Hepatocyte (in vitro differentiated cells): ENCODE data around the gene SOX21. TPM values are rescaled to one million over a fixed set of nuclear protein-coding genes. Genes with fewer than 3 reads are reported as not detected.

Source experiments
- DNase-seq: peaks from one replicate; pipeline ENCODE4 v3.0.0-alpha.2; 2016; ENCODE audit warnings: low spot score
- H2AFZ ChIP-seq: fragments of 200-600 bp; sonication (generic); 2 replicates; pipeline ENCODE4 v1.6.0; 2016; ENCODE audit warnings: antibody characterized with exemption, mild to moderate bottlenecking
- H3K27ac ChIP-seq: fragments of 200-600 bp; sonication (generic); 2 replicates; pipeline ENCODE4 v1.5.1; 2016; ENCODE audit warnings: mild to moderate bottlenecking
- H3K27me3 ChIP-seq: fragments of 200-600 bp; sonication (generic); 2 replicates; pipeline ENCODE4 v1.6.1; 2016
- H3K36me3 ChIP-seq: fragments of 200-600 bp; sonication (generic); replicated peaks from 2 replicates; pipeline ENCODE4 v1.5.1; 2016; ENCODE audit warnings: low read depth; ENCODE audit not compliant: insufficient read depth
- H3K4me1 ChIP-seq: fragments of 200-600 bp; sonication (generic); 2 replicates; pipeline ENCODE4 v1.5.1; 2016; ENCODE audit warnings: mild to moderate bottlenecking, moderate library complexity; ENCODE audit not compliant: insufficient read depth
- H3K4me2 ChIP-seq: fragments of 200-600 bp; sonication (generic); 2 replicates; pipeline ENCODE4 v1.6.0; 2016
- H3K4me3 ChIP-seq: fragments of 200-600 bp; sonication (generic); 2 replicates; pipeline ENCODE4 v1.5.1; 2016; ENCODE audit warnings: mild to moderate bottlenecking
- H3K79me2 ChIP-seq: fragments of 200-600 bp; sonication (generic); 2 replicates; pipeline ENCODE4 v1.6.0; 2017; ENCODE audit warnings: mild to moderate bottlenecking
- H3K9me2 ChIP-seq: fragments of 200-600 bp; sonication (generic); replicated peaks from 2 replicates; pipeline ENCODE4 v1.6.0; 2017; ENCODE audit warnings: mild to moderate bottlenecking; ENCODE audit not compliant: insufficient read depth
- H3K9me3 ChIP-seq: fragments of 200-600 bp; sonication (generic); 2 replicates; pipeline ENCODE4 v1.5.1; 2016; ENCODE audit warnings: low read depth, mild to moderate bottlenecking
- H4K20me1 ChIP-seq: fragments of 200-600 bp; sonication (generic); 2 replicates; pipeline ENCODE4 v1.6.0; 2016; ENCODE audit warnings: mild to moderate bottlenecking; ENCODE audit not compliant: insufficient read depth, poor library complexity, severe bottlenecking
- CTCF ChIP-seq: fragments of 200-600 bp; sonication (generic); IDR thresholded peaks from 2 replicates; pipeline ENCODE4 v1.5.1; 2016; ENCODE audit warnings: antibody characterized with exemption, mild to moderate bottlenecking; ENCODE audit not compliant: poor library complexity
- EZH2 ChIP-seq: fragments of 200-600 bp; sonication (generic); IDR thresholded peaks from 2 replicates; pipeline ENCODE4 v1.6.1; 2016; ENCODE audit warnings: antibody characterized with exemption, mild to moderate bottlenecking, borderline replicate concordance
- EZH2phosphoT487 ChIP-seq: fragments of 200-600 bp; sonication (generic); IDR thresholded peaks from one replicate; pipeline ENCODE4 v1.6.1; 2018; ENCODE audit warnings: antibody characterized with exemption, mild to moderate bottlenecking, low read depth, moderate library complexity; ENCODE audit not compliant: unreplicated experiment, severe bottlenecking
- WGBS: methylation state at CpG from one replicate; pipeline ENCODE4 v1.1.6; 2016; ENCODE audit warnings: low lambda C conversion rate; ENCODE audit errors: missing lambda C conversion rate; 5-methylcytosine and 5-hydroxymethylcytosine counted together
- polyA plus RNA-seq: library from polyadenylated mRNA; unstranded; fragments of >200 nt; fragmentation: Nextera tagmentation; extraction: Ambion mirVana; gene quantifications from 2 replicates; pipeline ENCODE4 v1.2.1, GENCODE V29; 2016
- total RNA-seq: library from RNA; depleted of rRNA; stranded (reverse); fragments of >200 nt; gene quantifications from 2 replicates; pipeline ENCODE4 v1.2.3, GENCODE V29; 2014

Gene SOX21
- total and polyA plus RNA-seq, 2 experiments from 2014 or later, result 0.65 to 0.90 TPM

DNA sequence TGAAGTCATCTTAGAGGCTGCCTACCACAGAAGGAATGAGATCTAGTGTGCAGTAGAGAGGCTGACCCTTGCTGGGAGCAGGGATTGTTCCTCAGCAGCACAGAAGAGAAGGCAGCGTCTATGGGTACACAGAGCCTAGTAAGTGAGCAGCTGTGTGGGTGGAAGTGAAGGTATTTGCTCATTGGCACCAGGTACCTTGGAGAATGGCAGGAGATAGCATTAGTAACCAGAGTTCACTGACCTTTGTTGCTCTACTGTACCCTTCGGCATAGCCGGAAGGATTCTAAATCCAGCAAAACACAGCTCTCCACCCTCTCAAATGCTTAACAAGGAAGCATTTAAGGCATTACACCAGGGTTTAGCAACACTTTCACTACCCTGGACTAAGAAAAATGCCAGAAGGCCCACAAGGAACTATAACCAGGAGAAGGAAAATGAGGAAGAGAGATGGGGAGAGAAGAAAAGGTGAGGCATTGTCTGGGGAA lies 12.3 kb downstream of the SOX21 start:
- no peak overlapping the region for H2AFZ ChIP-seq
- H3K4me1 ChIP-seq, result no peaks in the 10 kb centered on the region
- no peaks in the 10 kb centered on the region for H4K20me1 ChIP-seq
- H3K36me3 ChIP-seq, result no peaks in the 10 kb centered on the region
- no peak overlapping the region for H3K4me3 ChIP-seq
- peaks cover 85% of the 10 kb centered on the region for H3K27me3 ChIP-seq
- no peaks in the 10 kb centered on the region for H3K79me2 ChIP-seq
- WGBS, result 70% methylated on average over 3 of the region's 3 CpGs
- no peak overlapping the region for H3K27ac ChIP-seq
- H3K9me3 ChIP-seq, result no peaks in the 10 kb centered on the region
- H3K9me2 ChIP-seq, result no peaks in the 10 kb centered on the region
- H3K4me2 ChIP-seq, result no peak overlapping the region
- no peak for TF ChIP-seq EZH2phosphoT487
- TF ChIP-seq EZH2, result no peak
- no peak for TF ChIP-seq CTCF
- no peak for DNase-seq

- no peak overlapping the region for H3K27ac ChIP-seq
- no peaks in the 10 kb centered on the region for H3K9me3 ChIP-seq
- H3K4me3 ChIP-seq, result no peak overlapping the region
- H3K36me3 ChIP-seq, result no peaks in the 10 kb centered on the region
- no peaks in the 10 kb centered on the region for H4K20me1 ChIP-seq
- H3K27me3 ChIP-seq, result peaks cover 49% of the 10 kb centered on the region
- DNase-seq, result no peak
- H3K79me2 ChIP-seq, result no peaks in the 10 kb centered on the region
- no peak overlapping the region for H3K4me2 ChIP-seq
- no peaks in the 10 kb centered on the region for H3K4me1 ChIP-seq
- 92% methylated on average over 1 of the region's 1 CpG for WGBS
- H2AFZ ChIP-seq, result no peak overlapping the region
- TF ChIP-seq CTCF (no peak), EZH2phosphoT487 (no peak), EZH2 (no peak)
- no peaks in the 10 kb centered on the region for H3K9me2 ChIP-seq
These were observed 16.2 kb downstream of the SOX21 start for GRCh38 chr13:94696171-94696570.

- 68% methylated on average over 4 of the region's 4 CpGs for WGBS
These were observed 20.3 kb downstream of the SOX21 start for GRCh38 chr13:94692030-94692429.

More at GRCh38 chr13:94692030-94692429, 20.3 kb downstream of the SOX21 start:
- H3K27ac ChIP-seq, result no peak overlapping the region
- H3K9me3 ChIP-seq, result no peaks in the 10 kb centered on the region
- peaks cover 20% of the 10 kb centered on the region for H3K27me3 ChIP-seq
- H4K20me1 ChIP-seq, result no peaks in the 10 kb centered on the region
- no peak for DNase-seq
- no peak overlapping the region for H3K4me2 ChIP-seq
- no peak overlapping the region for H2AFZ ChIP-seq
- H3K4me3 ChIP-seq, result no peak overlapping the region
- H3K4me1 ChIP-seq, result no peaks in the 10 kb centered on the region
- no peaks in the 10 kb centered on the region for H3K36me3 ChIP-seq
- TF ChIP-seq EZH2phosphoT487 (no peak), EZH2 (no peak), CTCF (no peak)
- no peaks in the 10 kb centered on the region for H3K9me2 ChIP-seq
- no peaks in the 10 kb centered on the region for H3K79me2 ChIP-seq
